Endothelial cell of umbilical vein (primary cell): ENCODE results near the gene LCE2A. TPM values are rescaled to one million over a fixed set of nuclear protein-coding genes. Genes with fewer than 3 reads are reported as not detected.

Experiments used
- BruUV-seq: library from RNA; stranded (reverse); fragments of 400-500 nt; replicated peaks from 2 replicates; lab custom pipeline; 2021; lab: Mats Ljungman, UMichigan
- CTCF ChIA-PET: fragments of 300-600, 350-600 bp; sonication (Branson Sonifier 250); formaldehyde crosslinking; loops from one replicate; lab custom pipeline; 2021; ENCODE audit warnings: antibody characterized with exemption, inconsistent platforms; lab: Charles Lee
- POLR2A ChIA-PET: fragments of 300-600, 350-600 bp; sonication (Branson Sonifier 250); formaldehyde crosslinking; loops from one replicate; lab custom pipeline; 2021; ENCODE audit warnings: antibody characterized with exemption, inconsistent platforms; lab: Charles Lee
- DNase-seq: peaks from one replicate; pipeline ENCODE4 v3.0.0-alpha.2; 2011; ENCODE audit warnings: low read depth, low spot score
- FAIRE-seq: peaks from 2 replicates; lab custom pipeline; 2011; peaks lifted over from hg19 to GRCh38; lab: Jason Lieb, UNC
- H2AFZ ChIP-seq: 2 replicates; pipeline ENCODE4 v1.6.0; 2012; ENCODE audit warnings: low read depth, low read length, control low read depth, inconsistent platforms
- H3K27ac ChIP-seq: 2 replicates; pipeline ENCODE4 v1.5.1; 2011; ENCODE audit warnings: low read depth, mild to moderate bottlenecking, control low read depth, low read length, moderate library complexity; ENCODE audit not compliant: insufficient read depth
- H3K27me3 ChIP-seq, 2 experiments: 2 replicates each; pipeline versions ENCODE4 v1.6.0 to v1.6.1; 2011; ENCODE audit warnings: low read length in 2 of 2, mixed read lengths in 1 of 2; ENCODE audit not compliant: control insufficient read depth in 2 of 2, insufficient read depth in 2 of 2
- H3K36me3 ChIP-seq, 2 experiments: 2 replicates in 1 of 2; 3 replicates in 1 of 2; pipeline ENCODE4 v1.5.1; 2011; ENCODE audit warnings: low read length in 2 of 2, mild to moderate bottlenecking in 1 of 2, moderate library complexity in 1 of 2; ENCODE audit not compliant: control insufficient read depth in 2 of 2, insufficient read depth in 2 of 2; ENCODE audit errors: extremely low read depth in 1 of 2
- H3K4me1 ChIP-seq: 3 replicates; pipeline ENCODE4 v1.5.1; 2011; ENCODE audit warnings: mild to moderate bottlenecking, low read length; ENCODE audit not compliant: control insufficient read depth, insufficient read depth; ENCODE audit errors: extremely low read depth
- H3K4me2 ChIP-seq: 2 replicates; pipeline ENCODE4 v1.6.1; 2011; ENCODE audit warnings: low read length, control low read depth, mixed read lengths; ENCODE audit not compliant: insufficient read depth
- H3K4me3 ChIP-seq, 3 experiments: fragments of 200-600 bp in 1 of 3; sonication (generic), shearing (Covaris generic) in 1 of 3; replicated peaks in 1 of 3; 2 replicates each; pipeline ENCODE4 v1.5.1; 2011 to 2016; ENCODE audit warnings: control low read depth in 3 of 3, low read length in 3 of 3, mild to moderate bottlenecking in 2 of 3, inconsistent platforms in 1 of 3, low read depth in 1 of 3, moderate library complexity in 1 of 3; ENCODE audit not compliant: insufficient read depth in 1 of 3
- H3K79me2 ChIP-seq: 2 replicates; pipeline ENCODE4 v1.6.0; 2012; ENCODE audit warnings: low read length, inconsistent platforms; ENCODE audit not compliant: control insufficient read depth, insufficient read depth
- H3K9ac ChIP-seq: replicated peaks from 2 replicates; pipeline ENCODE3; 2011; ENCODE audit warnings: low read length, control low read depth; ENCODE audit not compliant: insufficient read depth; ENCODE audit errors: extremely low read depth
- H3K9me1 ChIP-seq: replicated peaks from 3 replicates; pipeline ENCODE4 v1.6.0; 2011; ENCODE audit warnings: mild to moderate bottlenecking, low read length; ENCODE audit not compliant: control insufficient read depth, insufficient read depth; ENCODE audit errors: extremely low read depth
- H3K9me3 ChIP-seq: replicated peaks from 2 replicates; pipeline ENCODE4 v1.5.1; 2012; ENCODE audit warnings: low read length, inconsistent platforms; ENCODE audit not compliant: control insufficient read depth, insufficient read depth
- H4K20me1 ChIP-seq: replicated peaks from 2 replicates; pipeline ENCODE3; 2011; ENCODE audit warnings: mild to moderate bottlenecking, low read length; ENCODE audit not compliant: control insufficient read depth, insufficient read depth; ENCODE audit errors: extremely low read depth
- CTCF ChIP-seq, 2 donors: IDR thresholded peaks; 1 replicate in 1 of 2; 2 replicates in 1 of 2; pipeline ENCODE4 v1.5.1; 2011; ENCODE audit warnings: low read length in 2 of 2, mild to moderate bottlenecking in 2 of 2, moderate library complexity in 2 of 2, control low read depth in 1 of 2, inconsistent platforms in 1 of 2, low read depth in 1 of 2; ENCODE audit not compliant: insufficient read depth in 1 of 2; ENCODE audit errors: extremely low read depth in 1 of 2
- EZH2 ChIP-seq: IDR thresholded peaks from 2 replicates; pipeline ENCODE4 v1.6.1; 2012; ENCODE audit warnings: borderline replicate concordance, low read depth, mild to moderate bottlenecking, moderate library complexity, low read length, inconsistent platforms; ENCODE audit not compliant: severe bottlenecking
- FOS ChIP-seq: IDR thresholded peaks from 2 replicates; pipeline ENCODE4 v1.6.1; 2011; ENCODE audit warnings: mild to moderate bottlenecking, low read length, moderate library complexity, borderline replicate concordance; ENCODE audit not compliant: insufficient read depth
- GATA2 ChIP-seq: IDR thresholded peaks from 2 replicates; pipeline ENCODE4 v1.7.0; 2011; ENCODE audit warnings: low read depth, mild to moderate bottlenecking, moderate library complexity, mixed read lengths, low read length; ENCODE audit not compliant: insufficient read length, insufficient read depth
- JUN ChIP-seq: IDR thresholded peaks from 2 replicates; pipeline ENCODE4 v1.6.1; 2011; ENCODE audit warnings: borderline replicate concordance, low read depth; ENCODE audit not compliant: insufficient read length, insufficient read depth
- MAX ChIP-seq: IDR thresholded peaks from 2 replicates; pipeline ENCODE4 v1.6.1; 2011; ENCODE audit not compliant: insufficient read depth, insufficient read length
- MYC ChIP-seq: IDR thresholded peaks from one replicate; pipeline ENCODE4 v1.6.1; 2011; ENCODE audit warnings: mild to moderate bottlenecking, low read depth, low read length
- POLR2A ChIP-seq: IDR thresholded peaks from 2 replicates; pipeline ENCODE4 v1.6.1; 2012; ENCODE audit warnings: low read depth, mild to moderate bottlenecking, control low read depth, low read length
- POLR2AphosphoS5 ChIP-seq: IDR thresholded peaks from 2 replicates; pipeline ENCODE4 v1.6.1; 2012; ENCODE audit warnings: low read depth, mild to moderate bottlenecking, control low read depth, low read length, moderate library complexity; ENCODE audit not compliant: insufficient read depth
- dilution Hi-C: fragments of 300-500 bp; cut with MboI; formaldehyde crosslinking; loops from one replicate; pipeline ENCODE4 v1.15.0; 2019; ENCODE audit warnings: low sequenced_read_pairs; ENCODE audit not compliant: extremely low pct_ligation_motif_present
- intact Hi-C: fragments of 100-400 bp; cut with micrococcal nuclease; formaldehyde crosslinking; loops from one replicate; pipeline ENCODE4 v1.10.0; 2022
- polyA plus RNA-seq, 4 experiments: library from polyadenylated mRNA; depleted of rRNA in 3 of 4; stranded (reverse) in 3 of 4; unstranded in 1 of 4; fragments of >200 nt; gene quantifications; 2 replicates each; pipeline versions ENCODE4 v1.2.1 to v1.2.3, GENCODE V29; 2011 to 2012; ENCODE audit warnings: missing spikeins in 1 of 4
- total RNA-seq: library from RNA; stranded (reverse); gene quantifications from 2 replicates; pipeline ENCODE4 v1.2.3, GENCODE V29; 2021

The LCE2A gene
- total and polyA plus RNA-seq, 2 donors (not counting 3 experiments of a cell fraction or from before 2014, with no cell fraction given): not detected

- H4K20me1 ChIP-seq: no peaks in the 10 kb centered on the region
- no peaks in the 10 kb centered on the region for H3K36me3 ChIP-seq
- intact Hi-C loops (no loop called here), dilution Hi-C loops (no loop called here)
- H3K9ac ChIP-seq: no peak overlapping the region
- no peak for FAIRE-seq
- H3K4me3 ChIP-seq: no peak overlapping the region
- ChIA-PET CTCF (no interaction called here), POLR2A (no interaction called here)
- no peaks in the 10 kb centered on the region for H3K4me1 ChIP-seq
- no peaks in the 10 kb centered on the region for H3K9me1 ChIP-seq
- no peak overlapping the region for H3K4me2 ChIP-seq
- H3K27ac ChIP-seq: no peak overlapping the region
- no peak overlapping the region for H2AFZ ChIP-seq
- no TSS peak for BruUV-seq
- H3K9me3 ChIP-seq: no peaks in the 10 kb centered on the region
- DNase-seq: no peak
- TF ChIP-seq CTCF (IDR thresholded peaks at IDR 0.05; ENCODE audit: extremely low read depth in 1 of 2, insufficient read depth in 1 of 2, low read depth in 1 of 2, low read length in 2 of 2): no peak
- TF ChIP-seq POLR2A: no peak
- TF ChIP-seq POLR2AphosphoS5: no peak
- TF ChIP-seq MYC: no peak
- no peak for TF ChIP-seq GATA2
- TF ChIP-seq EZH2: no peak
- TF ChIP-seq MAX: no peak
- TF ChIP-seq FOS: no peak
- TF ChIP-seq JUN: no peak
- H3K79me2 ChIP-seq: no peaks in the 10 kb centered on the region
- H3K27me3 ChIP-seq: no peaks in the 10 kb centered on the region
Observed at GRCh38 chr1:152699746-152700145, 1.6 kb downstream of the LCE2A start.
